B cell (primary cell): Measurements from ENCODE around the gene TIGD7.

Experiments used
- CTCF ChIP-seq: fragments of 200-600 bp; IDR thresholded peaks from one replicate; pipeline ENCODE4 v1.8.0; 2022; ENCODE audit warnings: antibody characterized with exemption, mild to moderate bottlenecking
- EZH2 ChIP-seq: IDR thresholded peaks from 2 replicates; pipeline ENCODE4 v1.6.1; 2012; ENCODE audit warnings: borderline replicate concordance, low read depth, mild to moderate bottlenecking, moderate library complexity, low read length; ENCODE audit not compliant: insufficient read depth, poor library complexity, severe bottlenecking

- TF ChIP-seq CTCF (no peak), EZH2 (no peak)
These were observed 22.3 kb upstream of the TIGD7 start for GRCh38 chr16:3327514-3327913.
